ENCODE data around the gene LENG8.
"Not testable (repeated sequence)": the region's sequence is repeated elsewhere in the genome, so short reads cannot be mapped to it uniquely, and the experiment has no call there.

The LENG8 gene

DNA sequence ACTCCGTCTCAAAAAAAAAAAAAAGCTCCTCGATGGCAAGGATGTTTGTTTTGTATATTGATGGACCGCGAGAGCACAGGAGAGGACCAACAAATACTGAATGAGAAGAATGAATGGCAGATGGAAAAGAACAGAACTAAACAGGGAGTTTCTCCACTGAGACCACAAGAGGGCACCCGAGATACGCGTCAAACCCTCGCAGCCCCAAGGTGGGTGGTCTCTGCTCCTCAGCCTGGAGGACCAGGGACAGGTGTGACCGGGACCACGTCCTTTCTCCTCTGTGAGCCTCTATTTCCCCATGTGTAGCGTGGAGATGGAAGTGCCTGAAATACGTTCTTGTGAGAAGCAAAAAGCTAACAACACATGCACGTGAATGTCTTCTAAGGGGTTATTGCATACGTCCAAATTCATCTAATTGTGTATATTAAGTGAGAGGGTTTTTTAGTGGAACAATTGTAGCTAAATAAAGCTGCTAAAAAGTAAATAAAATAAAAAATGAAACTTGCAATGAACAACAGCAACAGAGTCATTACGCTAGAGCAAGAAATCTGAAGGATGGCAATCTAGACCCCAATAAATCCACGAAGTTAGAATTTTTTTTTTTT, 32.4 kb downstream of the LENG8 start:
- Histone ChIP-seq H3K4me3 (ENCODE audit: low read depth, low read length) (no peak overlapping the region), H3K9ac (ENCODE audit: low read depth, low read length) (no peak overlapping the region), H3K4me1 (ENCODE audit: control insufficient read depth, insufficient read depth, low read length) (no peaks in the 10 kb centered on the region), H3K9me3 (ENCODE audit: control insufficient read depth, insufficient read depth, low read length) (no peaks in the 10 kb centered on the region), H3K27me3 (ENCODE audit: control insufficient read depth, insufficient read depth, low read length) (no peaks in the 10 kb centered on the region), H3K36me3 (ENCODE audit: control insufficient read depth, insufficient read depth, low read length) (no peaks in the 10 kb centered on the region)

GRCh38 chr19:54482889-54483288, 33.9 kb downstream of the LENG8 start:
- Histone ChIP-seq H3K27me3 (ENCODE audit: control insufficient read depth, insufficient read depth, low read length) (no peaks in the 10 kb centered on the region), H3K4me1 (ENCODE audit: control insufficient read depth, insufficient read depth, low read length) (no peaks in the 10 kb centered on the region), H3K9me3 (ENCODE audit: control insufficient read depth, insufficient read depth, low read length) (no peaks in the 10 kb centered on the region), H3K4me3 (ENCODE audit: low read depth, low read length) (no peak overlapping the region), H3K36me3 (ENCODE audit: control insufficient read depth, insufficient read depth, low read length) (no peaks in the 10 kb centered on the region), H3K9ac (ENCODE audit: low read depth, low read length) (no peak overlapping the region)

DNA sequence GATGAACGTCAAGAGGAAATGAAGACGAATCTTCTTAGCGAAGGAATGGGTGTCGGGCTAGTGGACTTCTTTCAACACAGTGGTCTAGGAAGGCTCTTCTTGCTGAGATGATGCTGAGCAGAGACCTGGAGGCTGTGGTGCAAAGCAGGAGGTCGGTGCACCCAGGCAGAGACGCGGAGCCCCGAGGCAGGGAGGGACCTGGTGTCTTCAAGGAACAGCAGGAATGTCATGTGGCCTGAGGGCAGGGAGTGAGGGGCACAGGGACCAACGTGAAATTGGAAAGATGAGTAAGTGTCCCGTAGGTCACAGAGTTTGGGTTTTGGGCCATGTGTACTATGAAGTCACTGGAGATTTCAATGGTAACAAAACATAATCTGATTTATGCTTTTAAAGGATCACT, 35.5 kb downstream of the LENG8 start:
- H3K4me1 ChIP-seq (ENCODE audit: control insufficient read depth, insufficient read depth, low read length) = no peaks in the 10 kb centered on the region
- H3K9me3 ChIP-seq (ENCODE audit: control insufficient read depth, insufficient read depth, low read length) = no peaks in the 10 kb centered on the region
- no peak overlapping the region for H3K9ac ChIP-seq (ENCODE audit: low read depth, low read length)
- no peaks in the 10 kb centered on the region for H3K27me3 ChIP-seq (ENCODE audit: control insufficient read depth, insufficient read depth, low read length)
- no peak overlapping the region for H3K4me3 ChIP-seq (ENCODE audit: low read depth, low read length)
- no peaks in the 10 kb centered on the region for H3K36me3 ChIP-seq (ENCODE audit: control insufficient read depth, insufficient read depth, low read length)

DNA sequence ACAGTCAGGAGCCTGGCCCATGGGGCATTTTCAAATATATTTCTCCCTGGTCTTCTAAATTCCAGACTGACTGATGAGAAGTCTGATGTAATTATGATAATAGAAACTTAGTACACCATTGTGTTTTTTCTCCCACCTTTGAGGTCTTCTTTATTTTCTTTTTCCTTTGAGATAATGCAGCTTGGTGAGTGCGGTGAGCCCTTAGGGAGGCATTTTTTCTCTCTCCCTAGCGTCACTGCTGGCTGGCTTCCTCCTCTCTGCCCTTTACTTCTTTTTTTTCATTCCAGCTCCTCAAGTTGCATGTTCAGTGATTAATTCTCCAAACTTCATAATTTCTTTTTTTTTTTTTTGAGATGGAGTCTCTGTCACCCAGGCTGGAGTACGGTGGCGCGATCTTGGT, 36.9 kb downstream of the LENG8 start:
- no peaks in the 10 kb centered on the region for H3K9me3 ChIP-seq (ENCODE audit: control insufficient read depth, insufficient read depth, low read length)
- H3K4me1 ChIP-seq (ENCODE audit: control insufficient read depth, insufficient read depth, low read length) = no peaks in the 10 kb centered on the region
- no peak overlapping the region for H3K4me3 ChIP-seq (ENCODE audit: low read depth, low read length)
- H3K9ac ChIP-seq (ENCODE audit: low read depth, low read length) = no peak overlapping the region
- no peaks in the 10 kb centered on the region for H3K36me3 ChIP-seq (ENCODE audit: control insufficient read depth, insufficient read depth, low read length)
- no peaks in the 10 kb centered on the region for H3K27me3 ChIP-seq (ENCODE audit: control insufficient read depth, insufficient read depth, low read length)

DNA sequence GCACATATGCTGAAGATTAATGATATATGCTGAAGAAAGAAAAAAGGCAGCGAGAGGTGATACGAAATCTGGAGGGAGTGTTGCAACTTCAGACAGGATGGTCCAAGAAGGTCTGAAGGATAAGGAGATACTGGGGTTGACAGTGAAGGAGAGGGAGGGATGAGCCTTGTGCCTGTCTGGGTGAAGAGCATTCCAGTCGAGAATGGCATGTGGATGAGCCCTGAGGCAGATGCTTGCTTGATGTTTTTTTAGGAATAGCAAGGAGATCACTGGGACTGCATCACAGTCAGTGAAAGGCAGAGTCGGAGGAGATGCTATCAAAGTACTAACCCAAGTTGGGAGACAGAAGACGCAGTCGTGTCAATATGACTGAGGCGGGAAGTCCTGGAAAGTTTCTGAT, 40.3 kb downstream of the LENG8 start:
- no peaks in the 10 kb centered on the region for H3K4me1 ChIP-seq (ENCODE audit: control insufficient read depth, insufficient read depth, low read length)
- H3K9ac ChIP-seq (ENCODE audit: low read depth, low read length) = no peak overlapping the region

GRCh38 chr19:54489766-54490165, 40.8 kb downstream of the LENG8 start:
- Histone ChIP-seq H3K36me3 (ENCODE audit: control insufficient read depth, insufficient read depth, low read length) (no peaks in the 10 kb centered on the region), H3K4me1 (ENCODE audit: control insufficient read depth, insufficient read depth, low read length) (no peaks in the 10 kb centered on the region), H3K9me3 (ENCODE audit: control insufficient read depth, insufficient read depth, low read length) (peaks cover 2% of the 10 kb centered on the region), H3K27me3 (ENCODE audit: control insufficient read depth, insufficient read depth, low read length) (no peaks in the 10 kb centered on the region), H3K9ac (ENCODE audit: low read depth, low read length) (no peak overlapping the region), H3K4me3 (ENCODE audit: low read depth, low read length) (no peak overlapping the region)

More for the DNA sequence above, 40.3 kb downstream of the LENG8 start:
- H3K4me3 ChIP-seq (ENCODE audit: low read depth, low read length) = no peak overlapping the region
- no peaks in the 10 kb centered on the region for H3K27me3 ChIP-seq (ENCODE audit: control insufficient read depth, insufficient read depth, low read length)
- peaks cover 2% of the 10 kb centered on the region for H3K9me3 ChIP-seq (ENCODE audit: control insufficient read depth, insufficient read depth, low read length)
- no peaks in the 10 kb centered on the region for H3K36me3 ChIP-seq (ENCODE audit: control insufficient read depth, insufficient read depth, low read length)

- H3K9me3 ChIP-seq (ENCODE audit: control insufficient read depth, insufficient read depth, low read length) = peaks cover 2% of the 10 kb centered on the region
- H3K9ac ChIP-seq (ENCODE audit: low read depth, low read length) = no peak overlapping the region
- H3K4me3 ChIP-seq (ENCODE audit: low read depth, low read length) = no peak overlapping the region
- H3K36me3 ChIP-seq (ENCODE audit: control insufficient read depth, insufficient read depth, low read length) = no peaks in the 10 kb centered on the region
- H3K4me1 ChIP-seq (ENCODE audit: control insufficient read depth, insufficient read depth, low read length) = no peaks in the 10 kb centered on the region
- H3K27me3 ChIP-seq (ENCODE audit: control insufficient read depth, insufficient read depth, low read length) = no peaks in the 10 kb centered on the region
These were observed 43.6 kb downstream of the LENG8 start for GRCh38 chr19:54492568-54492967.

- H3K36me3 ChIP-seq (ENCODE audit: control insufficient read depth, insufficient read depth, low read length); H3K9ac ChIP-seq (ENCODE audit: low read depth, low read length); H3K9me3 ChIP-seq (ENCODE audit: control insufficient read depth, insufficient read depth, low read length); H3K4me3 ChIP-seq (ENCODE audit: low read depth, low read length); H3K4me1 ChIP-seq (ENCODE audit: control insufficient read depth, insufficient read depth, low read length); H3K27me3 ChIP-seq (ENCODE audit: control insufficient read depth, insufficient read depth, low read length): not testable (repeated sequence)
These were observed 44.1 kb downstream of the LENG8 start for GRCh38 chr19:54493056-54493455.

DNA sequence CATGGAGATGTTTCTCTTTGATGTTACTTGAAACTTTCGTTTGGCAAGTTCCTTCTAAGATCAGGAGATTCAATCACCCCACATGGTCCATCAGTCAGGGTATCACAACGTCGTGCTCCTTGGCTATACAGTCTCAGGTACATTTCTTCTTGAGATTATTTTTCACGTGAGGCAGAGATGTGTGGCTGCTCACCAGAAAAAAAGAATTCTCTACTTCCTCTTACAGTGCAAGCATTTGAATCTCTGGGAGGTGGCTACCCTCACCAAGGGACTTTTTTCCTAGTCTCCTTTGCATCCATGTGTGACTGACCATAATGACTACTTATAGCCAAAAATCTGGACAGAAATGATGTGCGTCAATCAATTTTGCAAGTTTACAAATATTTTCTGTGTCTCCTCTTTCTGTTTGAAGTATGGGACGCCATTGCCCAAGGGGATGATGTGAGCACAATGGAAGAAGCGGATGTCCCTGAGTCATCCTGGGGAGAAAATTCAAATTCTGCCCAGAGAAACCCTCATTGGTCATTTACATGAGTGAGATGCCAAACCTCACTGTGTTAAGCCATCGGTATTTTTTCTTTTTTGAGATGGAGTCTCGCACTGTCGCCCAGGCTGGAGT, 45.1 kb downstream of the LENG8 start:
- Histone ChIP-seq H3K36me3 (ENCODE audit: control insufficient read depth, insufficient read depth, low read length) (no peaks in the 10 kb centered on the region), H3K9me3 (ENCODE audit: control insufficient read depth, insufficient read depth, low read length) (peaks cover 2% of the 10 kb centered on the region), H3K4me1 (ENCODE audit: control insufficient read depth, insufficient read depth, low read length) (no peaks in the 10 kb centered on the region), H3K9ac (ENCODE audit: low read depth, low read length) (no peak overlapping the region), H3K4me3 (ENCODE audit: low read depth, low read length) (no peak overlapping the region), H3K27me3 (ENCODE audit: control insufficient read depth, insufficient read depth, low read length) (no peaks in the 10 kb centered on the region)

- not testable (repeated sequence) for H3K4me1 ChIP-seq (ENCODE audit: control insufficient read depth, insufficient read depth, low read length); H3K9ac ChIP-seq (ENCODE audit: low read depth, low read length); H3K36me3 ChIP-seq (ENCODE audit: control insufficient read depth, insufficient read depth, low read length); H3K4me3 ChIP-seq (ENCODE audit: low read depth, low read length); H3K9me3 ChIP-seq (ENCODE audit: control insufficient read depth, insufficient read depth, low read length); H3K27me3 ChIP-seq (ENCODE audit: control insufficient read depth, insufficient read depth, low read length)
These were observed 46.3 kb downstream of the LENG8 start for GRCh38 chr19:54495284-54495683.

DNA sequence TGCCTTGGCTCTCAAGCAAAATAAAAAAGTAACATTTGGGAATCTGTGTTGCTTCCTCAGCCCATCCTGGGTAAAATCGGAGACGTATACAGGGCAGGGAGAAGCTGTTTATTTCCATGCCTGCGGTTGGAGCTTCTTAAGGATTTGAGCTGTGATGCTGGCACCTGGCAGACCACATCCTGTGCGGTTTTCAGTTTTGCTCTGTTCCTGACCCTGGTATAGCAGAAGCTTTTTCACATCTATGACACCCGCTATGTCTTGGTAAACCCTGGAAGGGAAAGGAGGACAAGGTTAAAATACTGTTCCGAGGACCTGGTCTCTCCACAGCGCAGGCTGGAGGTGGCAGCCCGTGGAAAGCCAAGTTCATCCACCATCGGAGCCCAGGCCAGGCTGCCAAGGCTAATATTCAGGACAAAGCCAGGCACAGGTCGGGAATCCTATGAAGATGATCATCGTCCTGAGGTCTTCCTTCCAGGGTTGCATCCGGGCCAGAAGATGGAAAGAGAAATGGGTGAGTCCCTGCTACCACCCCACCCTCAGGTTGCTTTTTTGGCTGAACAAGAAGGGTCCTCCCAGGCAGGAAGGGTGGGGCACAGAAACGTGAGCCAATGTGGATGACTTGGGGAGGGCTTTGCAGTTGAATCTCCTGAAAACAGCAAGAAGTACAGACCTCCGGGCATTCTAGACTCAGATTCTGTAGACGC, 48.9 kb downstream of the LENG8 start:
- H3K9ac ChIP-seq (ENCODE audit: low read depth, low read length); H3K36me3 ChIP-seq (ENCODE audit: control insufficient read depth, insufficient read depth, low read length); H3K27me3 ChIP-seq (ENCODE audit: control insufficient read depth, insufficient read depth, low read length): not testable (repeated sequence)

DNA sequence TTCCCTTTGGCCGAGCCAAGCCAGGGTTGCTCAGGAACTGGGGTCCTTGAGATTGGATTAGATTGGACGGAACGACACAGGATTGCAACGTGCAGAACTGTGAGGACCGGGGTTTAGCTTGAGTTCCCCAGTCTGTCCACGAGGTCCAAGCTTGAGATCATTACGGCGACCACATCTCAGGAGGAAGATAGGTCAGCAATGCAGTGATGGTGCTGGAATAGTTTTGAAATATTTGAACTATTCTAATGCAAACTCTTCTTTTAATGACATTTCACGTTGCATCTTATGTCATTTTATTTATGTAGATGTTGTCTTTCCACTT, 49.4 kb downstream of the LENG8 start:
- not testable (repeated sequence) for H3K27me3 ChIP-seq (ENCODE audit: control insufficient read depth, insufficient read depth, low read length)

More for the DNA sequence above, 48.9 kb downstream of the LENG8 start:
- not testable (repeated sequence) for H3K4me1 ChIP-seq (ENCODE audit: control insufficient read depth, insufficient read depth, low read length); H3K4me3 ChIP-seq (ENCODE audit: low read depth, low read length); H3K9me3 ChIP-seq (ENCODE audit: control insufficient read depth, insufficient read depth, low read length)

More for the DNA sequence above, 49.4 kb downstream of the LENG8 start:
- H3K4me3 ChIP-seq (ENCODE audit: low read depth, low read length); H3K36me3 ChIP-seq (ENCODE audit: control insufficient read depth, insufficient read depth, low read length); H3K9me3 ChIP-seq (ENCODE audit: control insufficient read depth, insufficient read depth, low read length); H3K4me1 ChIP-seq (ENCODE audit: control insufficient read depth, insufficient read depth, low read length); H3K9ac ChIP-seq (ENCODE audit: low read depth, low read length): not testable (repeated sequence)
